ENCODE data around the gene ZNRF1. TPM values are rescaled to one million over a fixed set of nuclear protein-coding genes. Genes with fewer than 3 reads are reported as not detected.
A peak's percentile ranks its signal among the peaks of the same experiment; 100 is the strongest.

The ZNRF1 gene
- total and polyA plus RNA-seq, 2 of the 13 experiments (the other 11 are each of a cell fraction or from before 2014, with no cell fraction given): 43.9 to 58.7 TPM

- peak; percentile 74 for TF ChIP-seq IKZF5 (CRISPR knock-in tag; IDR thresholded peaks at IDR 0.05)
- no peak for TF ChIP-seq ZNF382 (CRISPR knock-in tag; IDR thresholded peaks at IDR 0.05; ENCODE audit: borderline replicate concordance)
- no peak for TF ChIP-seq KLF13 (CRISPR knock-in tag; IDR thresholded peaks at IDR 0.05)
- TF ChIP-seq ZSCAN30 (CRISPR knock-in tag; IDR thresholded peaks at IDR 0.05): no peak
- TF ChIP-seq ZNF333 (CRISPR knock-in tag; IDR thresholded peaks at IDR 0.05; ENCODE audit: borderline replicate concordance): 0 out of 2 replicates have a peak, but pooled peaks have one; percentile 37
- TF ChIP-seq PHF21A (CRISPR knock-in tag; IDR thresholded peaks at IDR 0.05): peak; percentile 82
- peak; percentile 43; the same call in 1 of the 2 replicates for TF ChIP-seq NFIC (IDR thresholded peaks at IDR 0.05; ENCODE audit: low read length)
- no peak for TF ChIP-seq TBX3 (IDR thresholded peaks at IDR 0.05; ENCODE audit: borderline replicate concordance)
- no peak for TF ChIP-seq HIVEP1 (CRISPR knock-in tag; IDR thresholded peaks at IDR 0.05)
- TF ChIP-seq ZNF30 (CRISPR knock-in tag; IDR thresholded peaks at IDR 0.05): no peak
- TF ChIP-seq ZNF775 (CRISPR knock-in tag; IDR thresholded peaks at IDR 0.05; ENCODE audit: borderline replicate concordance): no peak
- no peak for TF ChIP-seq ZNF513 (CRISPR knock-in tag; conservative IDR thresholded peaks at IDR 0.05)
- no peak for TF ChIP-seq SPEN (CRISPR knock-in tag; IDR thresholded peaks at IDR 0.05; ENCODE audit: low read depth)
- TF ChIP-seq SSRP1 (CRISPR knock-in tag; IDR thresholded peaks at IDR 0.05): no peak
- TF ChIP-seq KMT2A (CRISPR knock-in tag; IDR thresholded peaks at IDR 0.05): peak; percentile 44; the same call in 1 of the 2 replicates
- TF ChIP-seq CEBPB (IDR thresholded peaks at IDR 0.05; ENCODE audit: borderline replicate concordance, low read depth, low read length): peak; percentile 81
- no peak for TF ChIP-seq TP53 (CRISPR knock-in tag; conservative IDR thresholded peaks at IDR 0.05)
- no peak for TF ChIP-seq HIC2 (CRISPR knock-in tag; IDR thresholded peaks at IDR 0.05; ENCODE audit: low read depth)
- no peak for TF ChIP-seq IKZF4 (CRISPR knock-in tag; IDR thresholded peaks at IDR 0.05; ENCODE audit: borderline replicate concordance, low read depth, not compliant biosample characterization)
- no peak for TF ChIP-seq YY1 (IDR thresholded peaks at IDR 0.05; ENCODE audit: insufficient read depth, insufficient replicate concordance, low read depth, low read length)
- no peak for TF ChIP-seq SP1 (IDR thresholded peaks at IDR 0.05)
- peak; percentile 30 for TF ChIP-seq SP1 (CRISPR knock-in tag; IDR thresholded peaks at IDR 0.05)
- TF ChIP-seq ZNF549 (CRISPR knock-in tag; IDR thresholded peaks at IDR 0.05): no peak
- TF ChIP-seq ZNF546 (CRISPR knock-in tag; conservative IDR thresholded peaks at IDR 0.05): no peak
- 0 out of 2 replicates have a peak, but pooled peaks have one; percentile 42 for TF ChIP-seq MEIS2 (CRISPR knock-in tag; IDR thresholded peaks at IDR 0.05)
- no peak; the same call in 1 of the 2 replicates for TF ChIP-seq ZNF670 (CRISPR knock-in tag; IDR thresholded peaks at IDR 0.05; ENCODE audit: borderline replicate concordance)
- peak; percentile 67 for TF ChIP-seq RARA (CRISPR knock-in tag; IDR thresholded peaks at IDR 0.05)
- TF ChIP-seq WIZ (CRISPR knock-in tag; IDR thresholded peaks at IDR 0.05): no peak
These were observed 71.4 kb downstream of the ZNRF1 start (continued) for GRCh38 chr16:75070012-75070841.

Measured in HepG2 (cell line).